DND-41 (cell line): ENCODE data around the gene PRKAB1.
A peak's percentile ranks its signal among the peaks of the same experiment; 100 is the strongest.

Source experiments
- ATAC-seq: fragments of 200-7000 bp; cut with Tn5 transposase; 3 replicates; pipeline ENCODE4 v1.9.1; 2021; ENCODE audit warnings: low read depth; ENCODE audit not compliant: insufficient read depth
- DNase-seq: peaks from one replicate; pipeline ENCODE4 v3.0.0-alpha.2; 2020
- H2AFZ ChIP-seq: 2 replicates; pipeline ENCODE4 v1.6.0; 2012; ENCODE audit warnings: low read depth, low read length
- H3K27ac ChIP-seq: 2 replicates; pipeline ENCODE4 v1.5.1; 2012; ENCODE audit warnings: low read length, inconsistent platforms
- H3K27me3 ChIP-seq: fragments of 200-600 bp; sonication (generic); 2 replicates; pipeline ENCODE4 v1.6.0; 2012; ENCODE audit warnings: low read length, mild to moderate bottlenecking, inconsistent platforms; ENCODE audit not compliant: insufficient read depth, poor library complexity
- H3K36me3 ChIP-seq: 2 replicates; pipeline ENCODE4 v1.5.1; 2012; ENCODE audit warnings: low read length, inconsistent platforms; ENCODE audit not compliant: insufficient read depth
- H3K4me1 ChIP-seq: 2 replicates; pipeline ENCODE4 v1.5.1; 2012; ENCODE audit warnings: mild to moderate bottlenecking, low read length; ENCODE audit not compliant: insufficient read depth
- H3K4me2 ChIP-seq: 2 replicates; pipeline ENCODE4 v1.6.0; 2012; ENCODE audit warnings: mild to moderate bottlenecking, moderate library complexity, low read length, inconsistent platforms; ENCODE audit not compliant: insufficient read depth
- H3K4me3 ChIP-seq, 2 experiments: fragments of 200-600 bp in 1 of 2; shearing (Covaris generic) in 1 of 2; 2 replicates each; pipeline ENCODE4 v1.5.1; 2012 to 2016; ENCODE audit warnings: inconsistent platforms in 2 of 2, low read length in 2 of 2, mild to moderate bottlenecking in 2 of 2, low read depth in 1 of 2, moderate library complexity in 1 of 2
- H3K79me2 ChIP-seq: 2 replicates; pipeline ENCODE4 v1.6.0; 2012; ENCODE audit warnings: low read length, inconsistent platforms; ENCODE audit not compliant: insufficient read depth
- H3K9ac ChIP-seq: 2 replicates; pipeline ENCODE4 v1.6.0; 2012; ENCODE audit warnings: low read depth, mild to moderate bottlenecking, inconsistent platforms, low read length, moderate library complexity
- H3K9me3 ChIP-seq: 2 replicates; pipeline ENCODE4 v1.5.1; 2012; ENCODE audit warnings: low read length, moderate library complexity, mild to moderate bottlenecking, inconsistent platforms; ENCODE audit not compliant: insufficient read depth, severe bottlenecking
- H4K20me1 ChIP-seq: 2 replicates; pipeline ENCODE4 v1.6.0; 2012; ENCODE audit warnings: low read length; ENCODE audit not compliant: insufficient read depth
- CTCF ChIP-seq: IDR thresholded peaks from 2 replicates; pipeline ENCODE4 v1.5.1; 2012; ENCODE audit warnings: borderline replicate concordance, low read length, moderate library complexity, mild to moderate bottlenecking; ENCODE audit not compliant: poor library complexity, severe bottlenecking; ENCODE audit errors: extremely low read depth
- EZH2 ChIP-seq: IDR thresholded peaks from 3 replicates; pipeline ENCODE4 v1.6.1; 2012; ENCODE audit warnings: borderline replicate concordance, low read depth, mild to moderate bottlenecking, moderate library complexity, low read length, inconsistent platforms; ENCODE audit not compliant: severe bottlenecking

The PRKAB1 gene

DNA sequence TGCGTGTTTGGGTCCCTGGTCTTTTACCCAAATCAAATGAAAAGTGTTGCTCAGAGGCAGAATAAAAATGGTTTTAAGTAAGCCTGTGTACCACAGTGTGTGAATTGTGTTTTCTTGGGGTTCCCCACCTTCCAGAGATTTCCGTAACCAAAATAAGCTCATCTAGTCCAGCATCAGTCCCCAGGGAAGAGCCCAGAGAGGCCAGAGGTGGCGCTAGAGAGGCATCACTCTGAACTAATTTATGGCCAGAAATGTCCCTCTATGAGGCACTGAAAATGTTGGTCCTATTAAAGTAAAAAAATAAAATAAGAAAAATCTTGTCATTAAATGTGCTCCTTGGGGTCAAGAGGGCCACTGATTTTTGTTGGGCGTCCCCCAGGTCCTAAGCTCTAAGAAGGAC, 24.9 kb upstream of the PRKAB1 start:
- TF ChIP-seq CTCF (peak; percentile 46), EZH2 (no peak)
- Histone ChIP-seq H3K27me3 (no peaks in the 10 kb centered on the region), H3K27ac (no peak overlapping the region), H3K4me1 (no peaks in the 10 kb centered on the region), H4K20me1 (no peaks in the 10 kb centered on the region), H3K9ac (no peak overlapping the region), H3K4me3 (no peak overlapping the region), H3K36me3 (no peaks in the 10 kb centered on the region), H3K79me2 (no peaks in the 10 kb centered on the region), H3K4me2 (no peak overlapping the region), H3K9me3 (no peaks in the 10 kb centered on the region), H2AFZ (no peak overlapping the region)
- DNase-seq (no peak), ATAC-seq (no peak)

DNA sequence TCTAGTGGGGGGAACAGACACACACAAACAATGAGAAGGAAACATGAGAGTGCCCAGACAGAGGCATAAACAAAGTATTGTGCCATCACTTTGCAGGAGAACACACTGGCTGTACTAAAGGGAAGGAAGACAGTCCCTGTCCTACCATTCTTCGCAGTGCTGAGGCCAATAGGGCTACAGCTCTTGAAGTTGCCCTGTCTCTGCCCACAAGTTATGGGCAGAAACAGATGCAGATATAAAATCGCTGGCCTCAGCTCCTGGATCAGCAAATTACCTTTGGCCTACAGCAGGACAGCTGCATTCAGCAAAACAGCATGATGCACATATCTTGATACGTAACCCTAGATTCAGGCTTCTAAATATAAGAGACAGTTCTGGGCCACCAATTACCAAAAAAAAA, 23.0 kb upstream of the PRKAB1 start:
- Histone ChIP-seq H3K79me2 (no peaks in the 10 kb centered on the region), H3K9me3 (no peaks in the 10 kb centered on the region), H3K4me1 (no peaks in the 10 kb centered on the region), H2AFZ (no peak overlapping the region), H3K27me3 (no peaks in the 10 kb centered on the region), H3K27ac (no peak overlapping the region), H3K4me3 (no peak overlapping the region), H3K9ac (no peak overlapping the region), H4K20me1 (no peaks in the 10 kb centered on the region), H3K4me2 (no peak overlapping the region), H3K36me3 (no peaks in the 10 kb centered on the region)
- DNase-seq, result no peak
- no peak for ATAC-seq
- TF ChIP-seq CTCF (no peak), EZH2 (no peak)

- Histone ChIP-seq H3K4me3 (no peak overlapping the region), H2AFZ (no peak overlapping the region), H4K20me1 (no peaks in the 10 kb centered on the region), H3K36me3 (no peaks in the 10 kb centered on the region), H3K4me1 (no peaks in the 10 kb centered on the region), H3K79me2 (no peaks in the 10 kb centered on the region), H3K4me2 (no peak overlapping the region), H3K9me3 (no peaks in the 10 kb centered on the region), H3K9ac (no peak overlapping the region), H3K27ac (no peak overlapping the region), H3K27me3 (no peaks in the 10 kb centered on the region)
- DNase-seq (no peak), ATAC-seq (no peak)
- TF ChIP-seq EZH2, result no peak
- TF ChIP-seq CTCF, result no peak
Observed at GRCh38 chr12:119645535-119646059, 22.3 kb upstream of the PRKAB1 start.

DNA sequence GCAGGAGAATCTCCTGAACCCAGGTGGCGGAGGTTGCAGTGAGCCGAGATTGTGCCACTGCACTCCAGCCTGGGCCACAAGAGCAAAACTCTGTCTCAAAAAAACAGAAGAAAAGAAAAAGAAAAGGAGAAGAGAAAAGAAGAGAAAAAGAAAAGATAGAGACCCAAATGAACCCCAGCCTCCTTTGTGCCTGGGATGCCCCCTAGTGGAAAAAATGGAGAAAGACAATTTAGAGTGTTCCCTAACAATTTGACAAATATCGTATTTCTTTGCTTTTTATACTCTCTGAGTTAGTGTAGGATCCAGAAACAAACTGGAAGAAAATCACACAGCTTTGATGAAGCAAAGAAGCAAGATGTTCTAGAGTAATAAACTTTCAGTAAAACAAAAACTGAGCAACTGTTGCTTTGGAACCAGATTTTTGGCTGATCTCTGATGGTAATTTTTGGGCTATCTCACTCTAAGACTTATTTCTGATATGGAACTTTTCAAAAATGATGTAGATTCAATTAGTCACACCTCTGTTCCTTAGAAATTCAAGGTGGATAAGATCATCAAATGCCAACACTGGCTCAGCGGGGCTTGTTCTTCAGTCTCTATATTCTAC, 18.6 kb upstream of the PRKAB1 start:
- TF ChIP-seq CTCF, result peak; percentile 77
- no peak for TF ChIP-seq EZH2
- peaks cover 7% of the 10 kb centered on the region for H3K9me3 ChIP-seq
- H2AFZ ChIP-seq, result no peak overlapping the region
- no peaks in the 10 kb centered on the region for H4K20me1 ChIP-seq
- H3K79me2 ChIP-seq, result no peaks in the 10 kb centered on the region
- no peaks in the 10 kb centered on the region for H3K27me3 ChIP-seq
- no peak overlapping the region for H3K4me3 ChIP-seq
- H3K36me3 ChIP-seq, result no peaks in the 10 kb centered on the region
- H3K9ac ChIP-seq, result no peak overlapping the region
- no peak overlapping the region for H3K4me2 ChIP-seq
- no peak overlapping the region for H3K27ac ChIP-seq
- H3K4me1 ChIP-seq, result no peaks in the 10 kb centered on the region
- ATAC-seq (no peak), DNase-seq (no peak)
